HG02884 (cell line): ENCODE results near the gene ELOA.
A peak's percentile ranks its signal among the peaks of the same experiment; 100 is the strongest.

Source experiments
- ATAC-seq: cut with Tn5 transposase; IDR thresholded peaks from one replicate; pipeline ENCODE4 v1.9.1; 2021; ENCODE audit warnings: mild to moderate bottlenecking, moderate library complexity; ENCODE audit not compliant: unreplicated experiment

ELOA gene, protein sequence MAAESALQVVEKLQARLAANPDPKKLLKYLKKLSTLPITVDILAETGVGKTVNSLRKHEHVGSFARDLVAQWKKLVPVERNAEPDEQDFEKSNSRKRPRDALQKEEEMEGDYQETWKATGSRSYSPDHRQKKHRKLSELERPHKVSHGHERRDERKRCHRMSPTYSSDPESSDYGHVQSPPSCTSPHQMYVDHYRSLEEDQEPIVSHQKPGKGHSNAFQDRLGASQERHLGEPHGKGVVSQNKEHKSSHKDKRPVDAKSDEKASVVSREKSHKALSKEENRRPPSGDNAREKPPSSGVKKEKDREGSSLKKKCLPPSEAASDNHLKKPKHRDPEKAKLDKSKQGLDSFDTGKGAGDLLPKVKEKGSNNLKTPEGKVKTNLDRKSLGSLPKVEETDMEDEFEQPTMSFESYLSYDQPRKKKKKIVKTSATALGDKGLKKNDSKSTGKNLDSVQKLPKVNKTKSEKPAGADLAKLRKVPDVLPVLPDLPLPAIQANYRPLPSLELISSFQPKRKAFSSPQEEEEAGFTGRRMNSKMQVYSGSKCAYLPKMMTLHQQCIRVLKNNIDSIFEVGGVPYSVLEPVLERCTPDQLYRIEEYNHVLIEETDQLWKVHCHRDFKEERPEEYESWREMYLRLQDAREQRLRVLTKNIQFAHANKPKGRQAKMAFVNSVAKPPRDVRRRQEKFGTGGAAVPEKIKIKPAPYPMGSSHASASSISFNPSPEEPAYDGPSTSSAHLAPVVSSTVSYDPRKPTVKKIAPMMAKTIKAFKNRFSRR

DNA sequence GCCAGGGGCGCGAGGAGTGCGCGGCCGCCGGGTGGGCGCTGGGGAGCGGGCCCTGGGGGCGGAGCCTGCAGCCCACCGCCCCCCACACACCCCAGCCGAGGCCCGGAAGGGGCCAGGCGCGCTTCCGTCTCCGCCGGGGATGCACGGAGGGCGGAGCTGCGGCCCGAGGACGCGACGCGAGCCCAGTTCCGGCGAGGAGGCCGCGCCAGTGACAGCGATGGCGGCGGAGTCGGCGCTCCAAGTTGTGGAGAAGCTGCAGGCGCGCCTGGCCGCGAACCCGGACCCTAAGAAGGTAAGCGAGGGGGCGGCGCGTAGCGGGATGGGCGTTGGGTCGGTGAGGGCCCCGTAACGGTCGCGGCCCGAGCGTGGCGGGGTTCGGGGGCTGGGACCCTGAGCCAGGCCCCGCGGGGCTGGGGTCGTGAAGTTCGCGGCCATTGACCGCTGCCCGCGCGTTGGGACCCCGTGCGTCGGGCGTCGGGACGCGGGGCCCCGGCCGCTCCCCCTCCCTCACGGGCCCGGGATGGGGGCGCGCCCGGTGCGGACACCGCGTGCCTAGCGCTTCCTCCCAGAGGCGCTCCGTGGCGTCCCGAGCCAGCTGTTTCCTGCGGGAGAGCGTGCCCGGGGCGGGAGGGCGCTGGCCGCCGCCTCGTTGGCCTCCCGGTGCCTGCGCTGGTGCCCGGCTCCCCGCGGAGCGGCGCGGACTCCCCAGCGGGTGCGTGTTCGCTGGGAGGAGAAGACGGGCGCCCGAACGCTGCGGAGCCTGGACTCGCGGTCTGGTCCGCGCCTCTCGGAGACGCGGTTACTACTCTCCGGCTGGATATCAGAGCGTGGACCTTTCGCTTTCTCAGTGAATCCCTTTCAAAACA is at the start of gene ELOA:
ELOA (plus strand) TSS at position 185 of the 866 bp plus-strand sequence; CDS start at position 218, 33 bp downstream.
- peak; percentile 84 for ATAC-seq

DNA sequence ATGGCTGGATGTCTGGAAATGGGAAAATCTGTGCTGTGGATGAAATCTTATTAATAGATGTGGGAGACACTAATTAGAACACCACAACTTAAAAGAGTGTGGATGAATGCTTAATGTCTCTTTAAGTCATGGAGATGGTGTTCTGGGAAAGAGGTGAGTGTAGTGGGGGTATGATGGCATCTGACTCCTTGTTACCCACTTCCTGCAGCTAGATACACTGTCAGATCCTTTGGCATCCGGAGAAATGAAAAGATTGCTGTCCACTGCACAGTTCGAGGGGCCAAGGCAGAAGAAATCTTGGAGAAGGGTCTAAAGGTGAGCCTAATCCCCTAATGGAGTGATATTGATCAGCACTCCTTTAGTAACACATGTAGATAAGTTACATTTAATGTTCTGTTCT is 49.7 kb upstream of the ELOA start:
- no peak for ATAC-seq

DNA sequence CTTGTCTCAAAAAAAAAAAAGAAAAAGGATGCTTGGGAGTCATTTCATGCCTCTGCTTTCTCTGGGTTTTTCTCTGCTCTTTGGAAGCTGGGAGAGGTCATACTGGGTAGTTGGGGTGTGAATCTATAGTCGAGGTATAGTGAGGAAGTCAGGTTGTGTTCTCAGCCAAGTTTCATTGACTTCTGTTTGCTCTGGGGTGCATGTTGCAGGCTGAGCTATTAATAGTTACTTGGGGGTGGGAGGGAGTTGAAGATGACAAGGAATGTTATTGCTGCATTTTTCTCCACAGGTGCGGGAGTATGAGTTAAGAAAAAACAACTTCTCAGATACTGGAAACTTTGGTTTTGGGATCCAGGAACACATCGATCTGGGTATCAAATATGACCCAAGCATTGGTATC is 48.9 kb upstream of the ELOA start:
- no peak for ATAC-seq

DNA sequence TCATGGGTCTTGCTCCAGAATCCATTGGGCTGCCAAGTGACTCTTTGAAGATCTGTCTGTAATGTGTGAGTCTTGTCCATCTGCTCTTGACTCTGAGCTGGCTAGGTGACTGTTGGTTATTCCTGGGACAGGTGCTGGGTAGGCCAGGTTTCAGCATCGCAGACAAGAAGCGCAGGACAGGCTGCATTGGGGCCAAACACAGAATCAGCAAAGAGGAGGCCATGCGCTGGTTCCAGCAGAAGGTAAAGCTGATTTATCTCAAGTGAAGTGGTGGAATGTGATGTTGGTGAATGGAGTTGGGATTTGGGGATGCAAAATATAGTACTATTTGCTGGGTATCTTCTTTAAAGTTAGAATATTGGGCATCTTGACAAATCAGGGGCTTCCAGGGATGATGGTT is 47.6 kb upstream of the ELOA start:
- no peak for ATAC-seq

DNA sequence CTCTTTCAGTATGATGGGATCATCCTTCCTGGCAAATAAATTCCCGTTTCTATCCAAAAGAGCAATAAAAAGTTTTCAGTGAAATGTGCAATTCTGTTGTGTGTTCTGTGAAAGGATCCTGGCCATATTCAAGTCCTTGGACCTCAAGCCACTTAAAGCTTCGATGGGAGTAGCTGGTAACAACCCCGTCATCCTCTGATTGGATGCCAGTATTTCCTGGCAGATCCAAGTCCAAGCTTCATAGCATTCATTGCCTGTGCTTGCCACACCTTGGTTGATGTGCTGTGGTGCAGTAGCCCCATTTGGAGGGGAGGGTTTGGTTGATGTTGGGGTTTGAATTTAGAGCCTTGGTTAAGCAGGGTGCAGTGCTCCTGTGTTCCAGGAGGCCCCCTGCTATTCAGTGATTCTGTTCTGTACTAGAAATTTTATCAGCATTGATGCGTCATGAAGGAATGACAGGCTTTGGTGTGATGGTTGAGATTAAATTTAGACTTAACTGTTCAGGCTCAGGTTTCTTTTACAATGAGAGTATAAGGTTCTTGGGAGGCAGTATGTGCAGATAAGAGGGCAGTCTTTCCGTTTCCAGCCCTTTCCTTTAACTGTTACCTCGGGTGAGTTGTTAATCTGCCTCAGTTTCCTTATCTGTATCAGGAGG is 46.8 kb upstream of the ELOA start:
- no peak for ATAC-seq

DNA sequence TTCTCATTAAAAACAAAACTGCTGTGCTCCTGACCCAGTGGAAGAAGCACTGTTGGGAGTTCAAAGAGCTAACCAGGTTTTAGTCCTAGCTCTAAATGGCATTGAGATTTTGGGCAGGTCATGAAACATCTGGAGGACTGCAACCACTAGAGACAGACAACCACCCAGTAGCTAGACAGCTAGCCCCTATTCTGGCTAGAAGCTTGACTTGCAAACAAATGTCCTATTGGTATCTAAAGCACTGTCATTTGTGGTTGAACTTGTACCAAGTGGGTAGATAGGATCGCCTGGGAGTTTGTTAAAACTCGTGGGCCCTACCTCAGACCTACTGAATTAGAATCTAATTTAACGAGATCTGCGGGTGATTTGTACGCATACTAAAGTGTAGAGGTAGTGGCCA is 44.8 kb upstream of the ELOA start:
- no peak for ATAC-seq

DNA sequence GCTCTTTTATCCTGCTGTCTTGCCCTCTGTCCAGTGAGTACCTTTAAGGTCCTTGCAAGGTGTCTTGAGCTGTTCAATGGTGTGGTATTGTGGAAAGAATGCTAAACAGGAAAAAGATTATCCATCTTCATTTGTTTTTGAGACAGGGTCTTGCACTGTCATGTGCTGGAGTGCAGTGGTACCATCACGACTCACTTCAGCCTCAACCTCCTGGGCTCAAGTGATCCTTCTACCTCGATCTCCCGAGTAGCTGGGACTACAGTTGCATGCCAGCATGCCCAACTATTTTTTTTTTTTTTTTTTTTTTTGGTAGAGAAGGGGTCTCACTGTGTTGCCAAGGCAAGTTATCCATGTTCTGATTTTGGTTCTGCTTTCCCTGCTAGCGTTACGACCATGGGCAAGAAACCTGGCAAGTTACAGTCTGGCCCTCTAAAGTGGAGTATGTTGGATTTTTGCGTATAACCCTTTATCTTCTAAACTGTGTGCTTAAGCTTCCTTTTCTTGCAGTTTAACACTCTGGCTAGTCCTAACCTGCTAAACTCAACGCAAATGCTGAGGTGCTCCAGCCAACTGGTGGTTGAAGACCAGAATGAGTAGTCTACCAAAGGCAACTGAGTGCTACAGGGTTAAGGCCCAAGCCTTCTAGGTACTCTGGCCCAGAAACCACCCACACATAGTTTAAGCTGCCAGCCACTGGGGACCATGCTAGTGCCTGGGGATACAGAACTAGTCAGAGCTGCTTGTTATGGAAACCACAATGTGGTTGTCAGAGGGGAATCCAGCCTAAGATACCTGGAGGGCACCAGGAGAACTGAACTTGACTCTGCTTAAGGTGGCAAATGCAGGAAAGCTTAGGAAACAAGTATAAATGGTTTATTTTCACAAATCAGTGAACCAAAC is 43.7 kb upstream of the ELOA start:
- ATAC-seq: no peak

DNA sequence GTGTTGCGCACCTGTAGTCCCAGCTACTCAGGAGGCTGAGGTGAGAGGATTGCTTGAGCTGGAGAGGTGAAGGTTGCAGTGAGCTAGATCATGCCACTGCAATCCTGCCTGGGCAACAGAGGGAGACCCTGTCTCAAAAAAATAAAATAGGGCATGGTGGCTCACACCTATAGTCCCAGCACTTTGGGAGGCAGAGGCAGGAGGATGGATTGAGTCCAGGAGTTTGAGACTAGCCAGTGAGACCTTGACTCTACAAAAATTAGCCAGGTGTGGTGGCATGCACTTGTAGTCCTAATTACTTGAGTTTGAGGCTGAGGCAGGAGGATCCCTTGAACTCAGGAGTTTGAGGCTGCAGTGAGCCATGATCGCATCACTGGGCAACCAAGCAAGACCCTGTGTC is 42.0 kb upstream of the ELOA start:
- no peak for ATAC-seq

DNA sequence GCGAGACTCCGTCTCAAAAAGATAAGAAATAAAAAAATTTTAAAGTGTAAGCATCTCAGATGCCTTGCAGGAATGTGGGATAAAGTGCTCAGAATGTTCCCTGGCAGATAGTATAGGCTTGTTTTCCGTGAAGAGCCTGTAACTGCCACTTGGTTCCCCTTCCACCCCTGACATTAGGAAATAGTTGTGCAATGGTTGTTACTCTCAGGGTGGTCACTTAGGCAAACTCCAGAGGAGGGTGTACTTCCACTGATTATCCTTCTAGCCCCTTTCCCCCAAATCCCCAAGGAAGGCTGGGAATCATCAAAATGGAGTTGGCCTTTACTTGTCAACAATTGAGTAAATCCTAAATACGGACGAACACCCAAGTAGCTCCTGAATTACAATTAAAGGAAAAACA is 41.3 kb upstream of the ELOA start:
- no peak for ATAC-seq

DNA sequence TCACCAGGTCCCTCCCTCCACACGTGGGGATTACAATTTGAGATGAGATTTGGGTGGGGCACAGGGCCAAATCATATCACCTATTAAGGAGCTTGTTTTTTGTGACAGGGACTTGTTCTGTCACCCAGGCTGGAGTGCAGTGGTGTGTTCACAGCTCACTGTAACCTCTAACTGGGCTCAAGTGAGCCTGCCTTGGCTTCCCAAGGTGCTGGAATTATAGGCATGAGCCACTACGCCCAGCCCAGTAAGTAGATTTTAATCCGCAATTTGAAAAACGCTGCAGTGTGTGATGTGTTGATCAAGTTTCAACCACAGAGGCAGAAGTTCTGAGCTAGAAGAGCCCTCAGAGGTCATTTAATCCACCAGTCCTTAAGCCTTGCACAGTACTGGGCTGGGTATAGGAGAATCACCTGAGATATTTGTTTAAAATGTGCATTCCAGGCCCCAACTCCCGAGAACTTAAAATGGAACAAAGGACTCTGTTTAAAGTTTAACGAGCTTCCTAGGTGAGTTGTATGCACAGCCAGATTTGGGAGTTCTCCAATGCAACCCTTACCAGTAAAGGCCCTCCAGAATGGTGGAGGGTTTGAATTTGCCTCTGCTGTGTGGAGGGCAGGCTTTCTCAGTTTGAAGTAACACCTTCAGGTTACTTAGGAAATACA is 38.3 kb upstream of the ELOA start:
- ATAC-seq: no peak

DNA sequence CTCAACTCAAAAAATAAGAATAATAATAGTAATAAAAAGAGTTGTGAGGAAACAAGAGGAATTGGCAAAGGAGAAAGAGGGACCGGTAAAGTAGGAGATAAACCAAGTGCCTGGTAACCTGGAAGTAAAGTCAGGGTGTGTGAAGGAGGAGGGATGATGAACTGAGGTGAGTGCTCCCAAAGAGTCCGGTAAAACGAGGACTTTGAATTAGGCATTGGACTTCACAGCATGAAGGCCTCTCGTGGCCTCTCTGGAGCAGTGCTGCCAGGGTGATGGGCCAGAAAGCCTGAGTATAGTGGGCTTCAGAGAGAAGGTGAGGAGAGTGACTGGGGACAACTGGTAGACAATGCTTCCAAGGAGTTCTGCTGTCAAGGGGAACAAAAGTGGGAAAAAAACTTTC is 34.0 kb upstream of the ELOA start:
- no peak for ATAC-seq

DNA sequence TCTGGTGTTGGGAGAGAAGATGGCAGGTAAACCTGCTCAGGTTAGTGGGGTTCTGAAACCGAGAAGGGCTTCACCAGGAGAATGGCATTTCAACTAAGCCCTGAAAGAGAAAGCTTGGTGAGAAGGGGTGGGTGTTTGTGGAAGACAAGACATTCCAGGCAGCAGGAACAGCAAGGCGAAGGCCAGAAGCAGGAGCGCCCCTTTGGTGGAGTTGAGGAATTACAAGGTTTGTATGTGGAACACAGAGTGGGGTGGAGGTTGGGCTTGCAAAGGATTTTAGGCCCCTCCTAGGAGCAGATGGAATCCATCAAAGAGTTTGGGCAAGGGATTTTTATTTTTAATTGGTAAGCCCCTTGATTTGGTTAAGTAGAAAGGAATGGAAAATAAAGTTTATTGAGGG is 24.8 kb upstream of the ELOA start:
- no peak for ATAC-seq

DNA sequence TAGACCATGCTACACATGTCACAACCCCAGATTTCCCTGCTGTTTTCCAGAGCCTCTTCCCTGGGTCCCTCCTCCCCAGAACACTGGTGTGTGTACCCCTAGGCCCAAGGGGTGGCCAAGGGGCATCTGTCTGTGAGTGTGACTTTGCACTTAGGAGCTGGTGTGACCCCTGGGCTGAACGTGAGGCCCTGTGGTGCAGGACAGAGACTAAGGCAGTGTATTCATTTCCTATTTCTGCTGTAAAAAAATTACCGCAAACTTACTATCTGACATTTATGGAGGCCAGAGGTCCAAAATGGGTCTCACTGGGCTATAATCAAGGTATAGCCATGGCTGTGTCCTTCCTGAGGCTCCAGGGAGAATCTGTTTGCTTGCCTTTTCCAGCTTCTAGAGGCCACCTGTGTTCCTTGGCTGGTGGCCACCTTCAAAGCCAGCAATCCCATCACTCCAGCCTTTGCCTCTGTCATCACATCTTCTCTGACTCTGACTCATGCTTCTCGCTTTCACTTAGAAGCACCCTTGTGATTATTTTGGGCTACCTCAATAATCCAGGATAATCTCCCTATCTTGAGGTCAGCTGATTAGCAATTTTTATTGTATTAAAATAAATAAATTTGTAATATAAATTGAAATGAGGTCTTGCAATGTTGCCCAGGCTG is 24.0 kb upstream of the ELOA start:
- no peak for ATAC-seq

DNA sequence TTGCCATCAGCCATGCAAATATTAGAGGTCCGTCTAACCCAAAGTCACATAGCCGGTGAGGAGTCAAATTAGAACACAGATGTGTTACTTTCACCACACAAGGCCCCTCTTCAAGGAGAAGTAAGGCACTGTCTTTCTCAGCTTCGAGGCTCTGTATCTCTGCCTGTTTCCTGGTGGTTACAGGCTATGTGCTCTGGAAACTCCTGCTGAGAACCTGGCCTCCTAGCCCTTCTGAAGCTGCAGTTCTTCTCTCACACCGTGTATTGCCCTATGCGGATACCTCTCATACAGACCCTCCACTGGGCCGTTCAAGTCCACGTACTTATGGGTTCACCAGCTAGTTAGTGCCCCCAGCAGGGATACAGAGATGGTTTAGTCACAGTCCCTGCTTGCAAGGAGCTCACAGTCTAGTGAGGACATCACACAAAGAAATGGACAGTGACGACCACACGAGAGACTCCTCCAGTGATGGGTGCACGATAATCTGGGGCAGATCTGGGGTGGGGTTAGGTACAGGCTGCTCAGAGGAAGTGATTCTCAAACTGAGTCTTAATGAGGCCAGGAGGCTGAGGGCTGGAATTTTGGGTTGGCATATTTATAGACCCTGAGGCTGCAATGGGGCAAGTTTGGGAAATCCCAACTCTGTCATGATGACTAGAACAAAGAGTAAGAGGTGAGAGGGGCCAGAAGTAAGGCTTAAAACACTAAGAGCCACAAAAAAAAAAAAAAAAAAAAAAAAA is 22.8 kb upstream of the ELOA start:
- no peak for ATAC-seq

DNA sequence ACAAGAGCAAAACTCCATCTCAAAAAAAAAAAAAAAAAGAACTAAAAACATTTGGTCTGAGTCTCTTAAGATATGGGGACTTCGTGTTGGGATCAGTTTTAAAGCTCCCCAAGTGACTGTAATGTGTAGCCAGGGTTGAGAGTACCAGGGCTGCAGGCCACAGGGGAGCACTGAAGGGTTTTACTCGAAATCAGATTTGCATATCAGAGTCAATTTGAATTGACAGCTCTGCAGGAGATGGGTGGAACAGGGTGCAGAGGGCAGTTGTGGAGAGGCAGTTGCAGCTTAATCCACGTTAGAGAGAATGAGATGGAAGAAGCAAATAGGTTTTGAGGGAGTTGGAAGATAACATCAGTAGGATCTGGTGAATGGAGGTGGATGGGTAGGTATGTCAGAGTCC is 20.6 kb upstream of the ELOA start:
- no peak for ATAC-seq

DNA sequence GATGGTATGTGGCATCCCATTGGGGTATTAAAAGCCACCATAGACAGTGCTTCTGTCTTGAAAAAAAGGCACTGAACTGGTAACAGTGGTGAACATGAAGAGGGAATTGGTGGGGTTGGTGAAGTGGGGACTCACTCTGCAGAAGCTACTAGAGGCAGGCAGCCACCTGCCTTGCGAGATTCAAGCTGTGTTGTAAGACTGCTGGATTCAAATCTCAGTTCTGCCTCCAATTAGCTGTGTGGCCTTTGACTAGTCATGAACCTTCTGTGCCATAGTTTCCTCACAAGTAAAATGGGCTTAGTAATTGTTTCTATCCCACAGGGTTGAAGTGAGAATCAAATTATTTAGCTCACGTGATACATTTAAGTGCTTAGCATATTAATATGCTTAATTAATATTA is 16.6 kb upstream of the ELOA start:
- no peak for ATAC-seq

DNA sequence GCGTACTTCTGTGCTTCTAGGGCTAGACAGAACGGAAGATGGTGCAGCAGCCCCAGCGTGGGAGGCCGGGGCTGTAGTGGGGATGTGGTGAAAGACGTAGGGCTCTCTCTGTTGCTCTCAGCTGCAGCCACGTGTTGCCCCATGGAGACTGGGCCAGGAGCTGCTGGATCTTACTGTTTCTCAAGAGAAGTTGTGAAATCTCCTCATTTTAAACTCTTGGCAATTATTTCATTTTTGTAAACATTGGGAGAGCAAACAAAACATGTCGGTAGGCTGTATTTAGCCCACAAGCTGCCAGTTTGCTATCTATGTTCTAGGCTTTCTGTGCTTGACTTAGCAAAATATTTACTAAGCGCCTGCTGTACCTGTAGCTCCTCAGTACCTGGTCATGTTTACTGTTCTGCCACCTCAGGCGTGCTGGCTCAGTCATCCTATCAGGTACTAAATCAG is 15.9 kb upstream of the ELOA start:
- no peak for ATAC-seq
